SK-N-SH treated with all-trans-retinoic acid at 6 μM for 48 hours (cell line): Measurements from ENCODE around the gene MDC1.

Experiments used
- ARNTL ChIP-seq: fragments of 450-650 bp; formaldehyde crosslinking; IDR thresholded peaks from 2 replicates; pipeline ENCODE4 v1.5.0; 2020; ENCODE audit warnings: low read depth, mild to moderate bottlenecking, moderate library complexity, borderline replicate concordance
- BACH2 ChIP-seq: fragments of 250-450 bp; sonication (Bioruptor Pico); IDR thresholded peaks from 2 replicates; pipeline ENCODE4 v1.9.0; 2021; ENCODE audit warnings: mild to moderate bottlenecking, borderline replicate concordance
- CREB5 ChIP-seq: fragments of 250-450 bp; sonication (Bioruptor Pico); IDR thresholded peaks from 2 replicates; pipeline ENCODE4 v1.5.1; 2020; ENCODE audit warnings: low read depth, mild to moderate bottlenecking, moderate library complexity
- CSDC2 ChIP-seq: fragments of 250-450 bp; sonication (Bioruptor Pico); IDR thresholded peaks from 2 replicates; pipeline ENCODE4 v1.5.0; 2020; ENCODE audit warnings: mild to moderate bottlenecking, moderate library complexity
- GLIS3 ChIP-seq: fragments of 250-450 bp; sonication (Bioruptor Pico); IDR thresholded peaks from 2 replicates; pipeline ENCODE4 v1.5.0; 2020; ENCODE audit warnings: mild to moderate bottlenecking, moderate library complexity
- OSR1 ChIP-seq: fragments of 250-450 bp; sonication (Bioruptor Pico); IDR thresholded peaks from 2 replicates; pipeline ENCODE4 v1.8.0; 2022; ENCODE audit warnings: moderate library complexity, mild to moderate bottlenecking, inconsistent platforms
- POU6F1 ChIP-seq: fragments of 250-450 bp; sonication (Bioruptor Pico); IDR thresholded peaks from 2 replicates; pipeline ENCODE4 v1.8.0; 2021; ENCODE audit warnings: low read depth, mild to moderate bottlenecking, moderate library complexity, borderline replicate concordance
- RARB ChIP-seq: fragments of 250-450 bp; sonication (Bioruptor Pico); IDR thresholded peaks from 2 replicates; pipeline ENCODE4 v1.8.0; 2021; ENCODE audit warnings: mild to moderate bottlenecking, moderate library complexity
- TOX ChIP-seq: fragments of 250-450 bp; sonication (Bioruptor Pico); IDR thresholded peaks from 2 replicates; pipeline ENCODE4 v1.8.0; 2021; ENCODE audit warnings: mild to moderate bottlenecking, moderate library complexity, borderline replicate concordance
- ZC3H10 ChIP-seq: fragments of 250-450 bp; sonication (Bioruptor Pico); IDR thresholded peaks from 2 replicates; pipeline ENCODE4 v1.5.1; 2021; ENCODE audit warnings: mild to moderate bottlenecking, moderate library complexity
- ZFP3 ChIP-seq: fragments of 250-450 bp; sonication (Bioruptor Pico); IDR thresholded peaks from 2 replicates; pipeline ENCODE4 v1.5.0; 2020; ENCODE audit warnings: mild to moderate bottlenecking, moderate library complexity
- ZNF565 ChIP-seq: fragments of 450-650 bp; formaldehyde crosslinking; conservative IDR thresholded peaks from 2 replicates; pipeline ENCODE4 v1.5.0; 2020; ENCODE audit warnings: low read depth, mild to moderate bottlenecking, moderate library complexity
- TF ChIP-seq, protein P1 (sequence below): fragments of 250-450 bp; sonication (Bioruptor Pico); IDR thresholded peaks from 2 replicates; pipeline ENCODE4 v1.5.1; 2021; ENCODE audit warnings: mild to moderate bottlenecking, moderate library complexity

GRCh38 chr6:30707281-30707850, 9.7 kb downstream of the MDC1 start:
- TF ChIP-seq BACH2 (CRISPR knock-in tag) (no peak), CREB5 (CRISPR knock-in tag) (no peak), ZNF565 (CRISPR knock-in tag) (no peak), TOX (CRISPR knock-in tag) (no peak), ZFP3 (CRISPR knock-in tag) (no peak), ZC3H10 (no peak), ARNTL (no peak), POU6F1 (CRISPR knock-in tag) (no peak), OSR1 (CRISPR knock-in tag) (no peak), RARB (CRISPR knock-in tag) (no peak), CSDC2 (CRISPR knock-in tag) (no peak), GLIS3 (CRISPR knock-in tag) (no peak)
- TF ChIP-seq, protein P1, sequence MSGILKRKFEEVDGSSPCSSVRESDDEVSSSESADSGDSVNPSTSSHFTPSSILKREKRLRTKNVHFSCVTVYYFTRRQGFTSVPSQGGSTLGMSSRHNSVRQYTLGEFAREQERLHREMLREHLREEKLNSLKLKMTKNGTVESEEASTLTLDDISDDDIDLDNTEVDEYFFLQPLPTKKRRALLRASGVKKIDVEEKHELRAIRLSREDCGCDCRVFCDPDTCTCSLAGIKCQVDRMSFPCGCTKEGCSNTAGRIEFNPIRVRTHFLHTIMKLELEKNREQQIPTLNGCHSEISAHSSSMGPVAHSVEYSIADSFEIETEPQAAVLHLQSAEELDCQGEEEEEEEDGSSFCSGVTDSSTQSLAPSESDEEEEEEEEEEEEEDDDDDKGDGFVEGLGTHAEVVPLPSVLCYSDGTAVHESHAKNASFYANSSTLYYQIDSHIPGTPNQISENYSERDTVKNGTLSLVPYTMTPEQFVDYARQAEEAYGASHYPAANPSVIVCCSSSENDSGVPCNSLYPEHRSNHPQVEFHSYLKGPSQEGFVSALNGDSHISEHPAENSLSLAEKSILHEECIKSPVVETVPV (CRISPR knock-in tag): no peak
